Measurements from ENCODE around the gene ABHD2.
"Not testable (repeated sequence)": the region's sequence is repeated elsewhere in the genome, so short reads cannot be mapped to it uniquely, and the experiment has no call there.

- not testable (repeated sequence) for TF ChIP-seq MYNN (tag by site-specific recombination; IDR thresholded peaks at IDR 0.05; ENCODE audit: borderline replicate concordance); ZNF274 (IDR thresholded peaks at IDR 0.05; ENCODE audit: low read length); ZNF274 (tag by site-specific recombination; IDR thresholded peaks at IDR 0.05; ENCODE audit: borderline replicate concordance)
These were observed 39.1 kb upstream of the ABHD2 start for GRCh38 chr15:89049016-89049666.

Data from HEK293 (cell line).